HepG2 (cell line): Measurements from ENCODE around the gene ARSJ. TPM values are rescaled to one million over a fixed set of nuclear protein-coding genes. Genes with fewer than 3 reads are reported as not detected.

Experiments used
- ATAC-seq: fragments of 200-7000 bp; cut with Tn5 transposase; 3 replicates; pipeline ENCODE4 v1.9.1; 2020; ENCODE audit warnings: mild to moderate bottlenecking, moderate library complexity
- BruUV-seq: library from RNA; stranded (reverse); fragments of 400-500 nt; replicated peaks from 2 replicates; lab custom pipeline; 2021; lab: Mats Ljungman, UMichigan
- CTCF ChIA-PET: fragments of 300-600 bp; formaldehyde crosslinking; extraction: SDS; loops from one replicate; lab custom pipeline; 2021; ENCODE audit warnings: low total read pairs, inconsistent platforms, low intra/inter-chr PET ratio; lab: Yijun Ruan, JAX
- POLR2A ChIA-PET: fragments of 350-600 bp; sonication (Branson Sonifier 250); formaldehyde crosslinking; loops from one replicate; lab custom pipeline; 2020; ENCODE audit warnings: antibody characterized with exemption, inconsistent platforms; lab: Yijun Ruan, JAX
- DNase-seq: peaks from one replicate; pipeline ENCODE4 v3.0.0-alpha.2; 2015; ENCODE audit warnings: low spot score
- FAIRE-seq: peaks from 3 replicates; lab custom pipeline; 2011; peaks lifted over from hg19 to GRCh38; lab: Jason Lieb, UNC
- H2AFZ ChIP-seq: one replicate; pipeline ENCODE4 v1.6.1; 2011; ENCODE audit warnings: low read length, inconsistent platforms
- H3K27ac ChIP-seq: fragments of 300-600 bp; 3 replicates; pipeline ENCODE4 v1.8.0; 2011; ENCODE audit warnings: mixed run types, mild to moderate bottlenecking, mixed read lengths, low read length, inconsistent platforms; ENCODE audit not compliant: insufficient read depth; ENCODE audit errors: extremely low read length
- H3K27me3 ChIP-seq, 2 experiments: fragments of 200-600 bp in 1 of 2; 2 replicates in 1 of 2; 3 replicates in 1 of 2; pipeline versions ENCODE4 v1.6.0 to v1.8.0; 2011; ENCODE audit warnings: low read length in 2 of 2, mild to moderate bottlenecking in 2 of 2, moderate library complexity in 2 of 2, inconsistent platforms in 1 of 2; ENCODE audit not compliant: insufficient read depth in 2 of 2, control insufficient read depth in 1 of 2
- H3K36me3 ChIP-seq, 2 experiments: fragments of 200-600 bp in 1 of 2; replicated peaks in 1 of 2; 2 replicates in 1 of 2; 3 replicates in 1 of 2; pipeline versions ENCODE4 v1.5.1 to v1.8.0; 2011; ENCODE audit warnings: low read length in 2 of 2, inconsistent platforms in 1 of 2; ENCODE audit not compliant: insufficient read depth in 2 of 2, control insufficient read depth in 1 of 2
- H3K4me1 ChIP-seq: 2 replicates; pipeline ENCODE4 v1.5.1; 2012; ENCODE audit warnings: low read length, inconsistent platforms; ENCODE audit not compliant: insufficient read depth
- H3K4me2 ChIP-seq: 2 replicates; pipeline ENCODE4 v1.6.0; 2011; ENCODE audit warnings: low read depth, low read length, inconsistent platforms
- H3K4me3 ChIP-seq, 3 experiments: fragments of 200-600 bp in 1 of 3; sonication (generic), shearing (Covaris generic) in 1 of 3; replicated peaks in 1 of 3; 2 replicates each; pipeline ENCODE4 v1.5.1; 2011 to 2016; ENCODE audit warnings: low read length in 3 of 3, inconsistent platforms in 2 of 3, low read depth in 2 of 3, mild to moderate bottlenecking in 2 of 3, control low read depth in 1 of 3, mixed read lengths in 1 of 3; ENCODE audit not compliant: insufficient read depth in 1 of 3
- H3K79me2 ChIP-seq: one replicate; pipeline ENCODE4 v1.6.1; 2011; ENCODE audit warnings: low read length, inconsistent platforms; ENCODE audit not compliant: insufficient read depth
- H3K9ac ChIP-seq: 2 replicates; pipeline ENCODE4 v1.6.0; 2011; ENCODE audit warnings: mild to moderate bottlenecking, low read depth, low read length, inconsistent platforms; ENCODE audit not compliant: insufficient read depth
- H3K9me3 ChIP-seq: 2 replicates; pipeline ENCODE4 v1.5.1; 2012; ENCODE audit warnings: mild to moderate bottlenecking, low read length
- H4K20me1 ChIP-seq: 2 replicates; pipeline ENCODE4 v1.6.0; 2011; ENCODE audit warnings: inconsistent platforms, mild to moderate bottlenecking, low read length, moderate library complexity; ENCODE audit not compliant: insufficient read depth
- BORCS8-MEF2B ChIP-seq: sonication (generic); formaldehyde crosslinking; IDR thresholded peaks from 2 replicates; pipeline ENCODE4 v1.8.0; 2022; ENCODE audit warnings: mild to moderate bottlenecking, missing genetic modification reagents
- GMEB1 ChIP-seq: sonication (generic); formaldehyde crosslinking; IDR thresholded peaks from 2 replicates; pipeline ENCODE4 v1.5.1; 2020; ENCODE audit warnings: missing genetic modification reagents, mild to moderate bottlenecking, borderline replicate concordance
- IKZF5 ChIP-seq: IDR thresholded peaks from 2 replicates; pipeline ENCODE4 v1.6.1; 2018; ENCODE audit warnings: missing genetic modification reagents, mild to moderate bottlenecking, missing compliant biosample characterization
- KMT2A ChIP-seq: sonication (generic); formaldehyde crosslinking; IDR thresholded peaks from 2 replicates; pipeline ENCODE4 v1.4.0; 2020; ENCODE audit warnings: missing genetic modification reagents
- TFE3 ChIP-seq: IDR thresholded peaks from 2 replicates; pipeline ENCODE4 v1.6.1; 2016
- YEATS2 ChIP-seq: sonication (generic); formaldehyde crosslinking; IDR thresholded peaks from 2 replicates; pipeline ENCODE4 v1.4.0; 2020; ENCODE audit warnings: missing genetic modification reagents, borderline replicate concordance
- ZBED4 ChIP-seq: sonication (generic); formaldehyde crosslinking; IDR thresholded peaks from 2 replicates; pipeline ENCODE4 v1.4.0; 2020; ENCODE audit warnings: missing genetic modification reagents, borderline replicate concordance
- ZMAT5 ChIP-seq: sonication (generic); formaldehyde crosslinking; IDR thresholded peaks from 2 replicates; pipeline ENCODE4 v1.5.0; 2020; ENCODE audit warnings: mild to moderate bottlenecking, low read depth, missing genetic modification reagents, borderline replicate concordance
- ZNF672 ChIP-seq: sonication (generic); formaldehyde crosslinking; IDR thresholded peaks from 2 replicates; pipeline ENCODE4 v1.8.1; 2022; ENCODE audit warnings: missing genetic modification reagents
- whole genome bisulfite sequencing: methylation state at CpG from one replicate; pipeline ENCODE4 v1.1.6; 2017; ENCODE audit warnings: low lambda C conversion rate; 5-methylcytosine and 5-hydroxymethylcytosine counted together
- in situ Hi-C: cut with HindIII; loops from 2 replicates; pipeline ENCODE4 v1.10.0; 2017; ENCODE audit warnings: low pct_unique_long_range_greater_than_20kb; ENCODE audit not compliant: extremely low pct_ligation_motif_present
- intact Hi-C: fragments of 100-400 bp; cut with micrococcal nuclease; formaldehyde crosslinking; loops from one replicate; pipeline ENCODE4 v1.10.0; 2022; ENCODE audit not compliant: unreplicated experiment
- polyA plus RNA-seq, 8 experiments: library from polyadenylated mRNA; depleted of rRNA in 3 of 8; stranded (reverse) in 7 of 8; unstranded in 1 of 8; fragments of >200 nt; fragmentation: Illumina TruSeq in 4 of 8; extraction: Trizol in 4 of 8; gene quantifications; 2 replicates each; pipeline versions ENCODE4 v1.2.1 to v1.2.3, GENCODE V29; 2011 to 2016; ENCODE audit warnings: low read depth in 4 of 8, missing spikeins in 1 of 8, mixed read lengths in 1 of 8; ENCODE audit not compliant: insufficient read depth in 1 of 8
- total RNA-seq, 5 experiments: library from RNA; depleted of rRNA; stranded (reverse); fragments of >200 nt; fragmentation: Illumina TruSeq; extraction: Trizol; gene quantifications; 2 replicates each; pipeline ENCODE4 v1.2.3, GENCODE V29; 2016; ENCODE audit warnings: low read depth in 1 of 5

ARSJ gene
- total and polyA plus RNA-seq, 2 of the 13 experiments (the other 11 are each of a cell fraction or from before 2014, with no cell fraction given) = not detected

- TF ChIP-seq ZBED4 (CRISPR knock-in tag) (no peak), KMT2A (no peak), IKZF5 (CRISPR knock-in tag) (no peak), BORCS8-MEF2B (no peak)
- TF ChIP-seq, all 625 proteins: peak for 0
These were observed 91.4 kb downstream of the ARSJ start (continued) for GRCh38 chr4:113888006-113888405.

DNA sequence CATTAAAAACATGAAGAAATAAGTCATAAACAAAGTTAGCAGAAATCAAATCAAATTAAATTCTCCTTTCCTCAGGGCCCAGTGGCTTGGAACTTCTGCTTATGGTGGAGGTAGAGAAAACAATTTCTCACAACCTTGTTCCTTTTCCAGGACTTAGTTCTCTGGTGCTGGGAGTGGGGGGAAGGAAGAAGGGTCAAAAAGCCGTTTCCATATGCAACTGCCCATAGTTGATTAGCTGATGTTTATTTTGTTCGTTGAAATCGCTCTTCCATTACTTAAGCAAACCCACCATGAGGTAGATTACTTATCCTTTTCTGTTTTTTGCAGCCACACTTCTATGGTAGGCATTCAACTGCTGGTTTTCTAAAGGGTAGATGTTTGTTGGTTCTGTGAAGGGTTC lies 94.2 kb downstream of the ARSJ start:
- FAIRE-seq = no peak
- no peak overlapping the region for H2AFZ ChIP-seq
- 3% methylated on average over 3 of the region's 3 CpGs for WGBS
- no peaks in the 10 kb centered on the region for H3K79me2 ChIP-seq
- BruUV-seq = no TSS peak
- H3K9me3 ChIP-seq = no peaks in the 10 kb centered on the region
- DNase-seq = no peak
- no peak overlapping the region for H3K9ac ChIP-seq
- in situ Hi-C loops (no loop called here), intact Hi-C loops (no loop called here)
- H3K27me3 ChIP-seq = no peaks in the 10 kb centered on the region
- CTCF ChIA-PET = no interaction called here
- no peak overlapping the region for H3K4me2 ChIP-seq
- no peaks in the 10 kb centered on the region for H3K36me3 ChIP-seq
- no peak overlapping the region for H3K4me3 ChIP-seq
- no peak overlapping the region for H3K27ac ChIP-seq
- POLR2A ChIA-PET = no interaction called here
- no peaks in the 10 kb centered on the region for H4K20me1 ChIP-seq
- ATAC-seq = no peak
- H3K4me1 ChIP-seq = no peaks in the 10 kb centered on the region
- TF ChIP-seq YEATS2 (CRISPR knock-in tag) = no peak
- no peak for TF ChIP-seq ZMAT5 (CRISPR knock-in tag)
- no peak for TF ChIP-seq ZBED4 (CRISPR knock-in tag)
- TF ChIP-seq ZNF672 (CRISPR knock-in tag) = no peak
- TF ChIP-seq TFE3 (CRISPR knock-in tag) = no peak
- TF ChIP-seq GMEB1 (CRISPR knock-in tag) = no peak
